OCI-LY7 (cell line): Measurements from ENCODE around the gene NTNG2.

Experiments used
- EZH2phosphoT487 ChIP-seq: fragments of 200-600 bp; sonication (generic); IDR thresholded peaks from 2 replicates; pipeline ENCODE4 v1.6.1; 2018; ENCODE audit warnings: low read depth, borderline replicate concordance, mild to moderate bottlenecking, mixed run types, antibody characterized with exemption, low read length, moderate library complexity, mixed read lengths
- TF ChIP-seq, protein P1 (sequence below): fragments of 200-600 bp; sonication (generic); conservative IDR thresholded peaks from 2 replicates; pipeline ENCODE4 v1.5.1; 2014; ENCODE audit warnings: mild to moderate bottlenecking, antibody characterized with exemption, low read length, moderate library complexity, mixed read lengths

GRCh38 chr9:132172185-132172584, 10.3 kb downstream of the NTNG2 start:
- TF ChIP-seq, protein P1, sequence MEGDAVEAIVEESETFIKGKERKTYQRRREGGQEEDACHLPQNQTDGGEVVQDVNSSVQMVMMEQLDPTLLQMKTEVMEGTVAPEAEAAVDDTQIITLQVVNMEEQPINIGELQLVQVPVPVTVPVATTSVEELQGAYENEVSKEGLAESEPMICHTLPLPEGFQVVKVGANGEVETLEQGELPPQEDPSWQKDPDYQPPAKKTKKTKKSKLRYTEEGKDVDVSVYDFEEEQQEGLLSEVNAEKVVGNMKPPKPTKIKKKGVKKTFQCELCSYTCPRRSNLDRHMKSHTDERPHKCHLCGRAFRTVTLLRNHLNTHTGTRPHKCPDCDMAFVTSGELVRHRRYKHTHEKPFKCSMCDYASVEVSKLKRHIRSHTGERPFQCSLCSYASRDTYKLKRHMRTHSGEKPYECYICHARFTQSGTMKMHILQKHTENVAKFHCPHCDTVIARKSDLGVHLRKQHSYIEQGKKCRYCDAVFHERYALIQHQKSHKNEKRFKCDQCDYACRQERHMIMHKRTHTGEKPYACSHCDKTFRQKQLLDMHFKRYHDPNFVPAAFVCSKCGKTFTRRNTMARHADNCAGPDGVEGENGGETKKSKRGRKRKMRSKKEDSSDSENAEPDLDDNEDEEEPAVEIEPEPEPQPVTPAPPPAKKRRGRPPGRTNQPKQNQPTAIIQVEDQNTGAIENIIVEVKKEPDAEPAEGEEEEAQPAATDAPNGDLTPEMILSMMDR, result no peak
- TF ChIP-seq EZH2phosphoT487, result no peak
